ENCODE measurements around the gene MNT. TPM values are rescaled to one million over a fixed set of nuclear protein-coding genes. Genes with fewer than 3 reads are reported as not detected.

Gene MNT
- total and polyA plus RNA-seq, 4 experiments from 2014 or later = 0.29 to 50.7 (median 23.2) TPM

- Mint-ChIP-seq H3K27ac (peak overlapping the region in 5 of 7 donors; percentile 57 to 74 (median 68)), H3K4me1 (peaks cover 4 to 20% (median 9%) of the 10 kb centered on the region in 4 donors), H3K9me3 (no peaks in the 10 kb centered on the region), H3K27me3 (no peaks in the 10 kb centered on the region), H3K4me3 (no peak overlapping the region), H3K36me3 (peaks cover 6 to 8% of the 10 kb centered on the region in 2 donors)
- no peak overlapping the region for H3K4me3 ChIP-seq (ENCODE audit: low read length in 2 of 2)
- CTCF ChIA-PET (ENCODE audit: partially characterized antibody) = interaction anchor here (2.7 to 3.3 kb wide), 2 partner anchors 9 to 24 kb away, joined by 17 to 23 read pairs; no protein-coding TSS in a partner anchor
- peaks cover 8% of the 10 kb centered on the region for H3K4me1 ChIP-seq (ENCODE audit: insufficient read depth, low read length)
- no peaks in the 10 kb centered on the region for H3K9me3 ChIP-seq (ENCODE audit: control insufficient read depth in 1 of 2, low read length in 2 of 2)
- no peak overlapping the region for H3K27ac ChIP-seq (ENCODE audit: low read depth, low read length)
- intact Hi-C loops (cut with micrococcal nuclease) = no loop called here
- no peaks in the 10 kb centered on the region for H3K36me3 ChIP-seq (ENCODE audit: insufficient read depth, low read length)
- POLR2A ChIA-PET (ENCODE audit: partially characterized antibody) = interaction anchor here (0.6 to 2.1 kb wide), 2 partner anchors 15 to 142 kb away, joined by 6 to 9 read pairs; no protein-coding TSS in a partner anchor
- no peaks in the 10 kb centered on the region for H3K27me3 ChIP-seq (ENCODE audit: insufficient read depth, low read length)
- no peak for DNase-seq
Observed at GRCh38 chr17:2406903-2407790, 6.3 kb upstream of the MNT start.

DNA sequence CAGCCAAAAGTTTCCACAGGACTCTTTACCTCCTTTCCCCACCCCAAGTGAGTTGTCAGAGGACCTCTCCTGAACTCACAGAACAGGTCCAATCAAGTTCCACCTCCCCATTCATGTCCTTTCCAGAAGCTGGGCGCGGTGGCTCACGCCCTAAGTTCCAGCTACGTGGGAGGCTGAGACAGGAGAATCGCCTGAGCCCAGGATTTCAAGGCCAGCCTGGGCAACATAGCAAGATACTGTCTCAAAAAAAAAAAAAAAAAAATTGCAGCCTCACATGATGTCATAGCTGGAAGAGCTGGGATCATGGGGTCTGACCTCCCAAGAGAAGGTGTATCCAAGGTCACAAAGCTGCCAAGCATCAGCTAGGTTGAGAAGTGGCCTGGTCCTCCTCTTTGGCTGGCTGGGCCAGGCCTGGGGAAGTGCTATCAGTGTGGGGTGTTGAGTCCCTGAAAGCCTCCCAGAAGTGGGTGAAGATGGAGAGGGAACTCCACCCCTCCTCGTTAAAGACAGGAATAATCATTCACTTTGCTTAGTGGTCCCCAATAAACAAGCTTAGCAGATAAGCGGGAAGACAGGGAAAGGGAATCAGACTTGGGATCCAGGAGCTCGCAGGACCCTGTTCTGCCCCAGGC is 5.5 kb upstream of the MNT start:
- Histone ChIP-seq H3K9me3 (ENCODE audit: control insufficient read depth in 1 of 2, low read length in 2 of 2) (no peaks in the 10 kb centered on the region), H3K36me3 (ENCODE audit: insufficient read depth, low read length) (no peaks in the 10 kb centered on the region), H3K27me3 (ENCODE audit: insufficient read depth, low read length) (no peaks in the 10 kb centered on the region), H3K27ac (ENCODE audit: low read depth, low read length) (no peak overlapping the region), H3K4me3 (ENCODE audit: low read length in 2 of 2) (no peak overlapping the region), H3K4me1 (ENCODE audit: insufficient read depth, low read length) (peaks cover 8% of the 10 kb centered on the region)
- Mint-ChIP-seq H3K27me3 (peaks cover 0 to 5% of the 10 kb centered on the region in 2 donors), H3K27ac (peak overlapping the region in 3 of 7 donors; percentile 17 to 69 (median 57)), H3K4me1 (peaks cover 4 to 23% (median 12%) of the 10 kb centered on the region in 4 donors), H3K9me3 (peaks cover 0 to 3% (median 0%) of the 10 kb centered on the region in 8 donors), H3K36me3 (peaks cover 6 to 12% of the 10 kb centered on the region in 2 donors), H3K4me3 (peak overlapping the region in 1 of 8 donors; percentile 39)
- ChIA-PET POLR2A (ENCODE audit: partially characterized antibody) (interaction anchor here (0.6 kb wide), 1 partner anchor 142 kb away, joined by 6 read pairs; no protein-coding TSS in a partner anchor), CTCF (ENCODE audit: partially characterized antibody) (interaction anchor here (2.7 to 3.3 kb wide), 2 partner anchors 10 to 24 kb away, joined by 17 to 23 read pairs; no protein-coding TSS in a partner anchor)
- DNase-seq = no peak
- intact Hi-C loops (cut with micrococcal nuclease) = no loop called here

DNA sequence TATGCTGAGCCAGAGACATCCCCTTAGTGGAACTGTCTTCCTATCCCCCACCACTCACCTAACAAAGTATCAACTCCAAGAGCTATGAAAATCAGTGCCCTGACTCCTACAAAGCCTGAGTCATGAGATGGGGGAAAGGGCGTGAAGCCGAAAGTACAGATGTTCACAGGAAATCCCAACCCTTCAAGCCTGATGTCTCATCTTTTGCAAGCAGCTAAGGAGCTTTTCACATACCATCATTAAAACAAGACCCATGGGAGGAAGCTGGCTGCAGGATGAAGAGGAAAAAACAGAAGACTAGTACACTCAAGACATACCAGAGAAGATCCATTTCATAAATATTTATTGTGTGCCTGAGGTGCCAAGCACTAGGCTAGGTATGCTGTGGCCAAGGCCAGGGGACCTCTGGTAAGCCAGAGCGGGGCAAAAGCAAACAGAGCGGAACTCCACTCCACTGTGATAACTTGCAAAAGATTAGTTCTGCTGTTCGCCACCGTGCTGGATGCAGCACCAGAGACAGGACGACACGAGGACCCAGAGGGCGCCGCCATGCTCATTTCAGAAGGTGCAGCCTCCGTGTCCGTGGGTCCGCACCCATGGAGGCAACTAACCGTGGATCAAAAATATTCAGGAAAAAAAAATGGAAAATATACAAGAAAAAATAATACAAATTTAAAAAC is 4.5 kb upstream of the MNT start:
- no peaks in the 10 kb centered on the region for H3K9me3 ChIP-seq (ENCODE audit: control insufficient read depth in 1 of 2, low read length in 2 of 2)
- ChIA-PET POLR2A (ENCODE audit: partially characterized antibody) (no interaction called here), CTCF (ENCODE audit: partially characterized antibody) (interaction anchor here (1.0 kb wide), 1 partner anchor 23 kb away, joined by 3 read pairs; no protein-coding TSS in a partner anchor)
- H3K4me3 Mint-ChIP-seq = no peak overlapping the region
- H3K27ac ChIP-seq (ENCODE audit: low read depth, low read length) = no peak overlapping the region
- H3K27me3 Mint-ChIP-seq = peaks cover 0 to 6% of the 10 kb centered on the region in 2 donors
- peak overlapping the region in 2 of 7 donors; percentile 32 to 44 for H3K27ac Mint-ChIP-seq
- intact Hi-C loops (cut with micrococcal nuclease) = no loop called here
- DNase-seq = no peak
- H3K4me3 ChIP-seq (ENCODE audit: low read length in 2 of 2) = no peak overlapping the region
- H3K9me3 Mint-ChIP-seq = peaks cover 0 to 3% (median 0%) of the 10 kb centered on the region in 8 donors
- peaks cover 4 to 23% (median 14%) of the 10 kb centered on the region in 4 donors for H3K4me1 Mint-ChIP-seq
- peaks cover 6 to 10% of the 10 kb centered on the region in 2 donors for H3K36me3 Mint-ChIP-seq
- peaks cover 8% of the 10 kb centered on the region for H3K4me1 ChIP-seq (ENCODE audit: insufficient read depth, low read length)
- H3K27me3 ChIP-seq (ENCODE audit: insufficient read depth, low read length) = no peaks in the 10 kb centered on the region
- no peaks in the 10 kb centered on the region for H3K36me3 ChIP-seq (ENCODE audit: insufficient read depth, low read length)

DNA sequence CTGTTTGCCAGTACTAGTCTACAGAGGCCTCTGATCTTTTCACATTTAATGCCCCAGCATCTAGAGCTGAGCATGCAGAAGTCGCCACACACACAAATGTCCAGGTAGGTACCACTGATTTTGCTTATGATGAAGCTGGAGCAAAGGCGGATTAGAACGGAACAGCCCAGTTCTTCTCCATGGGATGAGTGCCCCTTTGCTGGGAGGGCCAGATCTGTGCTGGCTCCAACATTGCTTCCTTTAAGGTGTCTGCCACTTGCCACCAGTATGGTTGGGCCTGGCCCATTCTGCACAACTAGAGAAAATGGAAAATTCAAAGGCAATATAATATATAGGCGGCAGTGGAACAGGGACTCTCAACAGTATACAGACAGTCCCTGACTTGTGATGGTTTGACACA is 2.2 kb upstream of the MNT start:
- no peak for DNase-seq
- peaks cover 6 to 17% of the 10 kb centered on the region in 2 donors for H3K36me3 Mint-ChIP-seq
- ChIA-PET CTCF (ENCODE audit: partially characterized antibody) (interaction anchor here (0.6 to 3.5 kb wide), 3 partner anchors 13 to 151 kb away, joined by 3 to 20 read pairs (median 15); no protein-coding TSS in a partner anchor), POLR2A (ENCODE audit: partially characterized antibody) (interaction anchor here (2.2 to 7.2 kb wide), 4 partner anchors 11 to 378 kb away, joined by 6 to 146 read pairs (median 34); partner anchors contain the start of gene RTN4RL1)
- peaks cover 11 to 43% (median 27%) of the 10 kb centered on the region in 4 donors for H3K4me1 Mint-ChIP-seq
- peak overlapping the region; percentile 78 to 88 (median 84) for H3K4me3 Mint-ChIP-seq
- H3K9me3 Mint-ChIP-seq = peaks cover 0 to 7% (median 0%) of the 10 kb centered on the region in 8 donors
- intact Hi-C loops (cut with micrococcal nuclease) = no loop called here
- H3K27ac Mint-ChIP-seq = peak overlapping the region in 4 of 7 donors; percentile 81 to 100 (median 90)
- H3K4me1 ChIP-seq (ENCODE audit: insufficient read depth, low read length) = peaks cover 22% of the 10 kb centered on the region
- no peaks in the 10 kb centered on the region for H3K36me3 ChIP-seq (ENCODE audit: insufficient read depth, low read length)
- H3K4me3 ChIP-seq (ENCODE audit: low read length in 2 of 2) = no peak overlapping the region
- H3K27me3 ChIP-seq (ENCODE audit: insufficient read depth, low read length) = no peaks in the 10 kb centered on the region
- H3K27ac ChIP-seq (ENCODE audit: low read depth, low read length) = no peak overlapping the region
- peaks cover 0 to 8% of the 10 kb centered on the region in 2 donors for H3K27me3 Mint-ChIP-seq
- H3K9me3 ChIP-seq (ENCODE audit: control insufficient read depth in 1 of 2, low read length in 2 of 2) = no peaks in the 10 kb centered on the region

- no peaks in the 10 kb centered on the region for H3K36me3 ChIP-seq (ENCODE audit: insufficient read depth, low read length)
- H3K4me3 ChIP-seq (ENCODE audit: low read length in 2 of 2) = peak overlapping the region in 1 of 2 donors; percentile 58
- peak in 1 of 5 donors; percentile 38 for DNase-seq
- H3K27me3 ChIP-seq (ENCODE audit: insufficient read depth, low read length) = no peaks in the 10 kb centered on the region
- H3K9me3 ChIP-seq (ENCODE audit: control insufficient read depth in 1 of 2, low read length in 2 of 2) = no peaks in the 10 kb centered on the region
- peaks cover 0 to 8% of the 10 kb centered on the region in 2 donors for H3K27me3 Mint-ChIP-seq
- H3K36me3 Mint-ChIP-seq = peaks cover 6 to 17% of the 10 kb centered on the region in 2 donors
- H3K4me3 Mint-ChIP-seq = peak overlapping the region; percentile 78 to 88 (median 84)
- ChIA-PET CTCF (ENCODE audit: partially characterized antibody) (interaction anchor here (2.0 to 3.8 kb wide), 3 partner anchors 14 to 20 kb away, joined by 15 to 30 read pairs (median 20); no protein-coding TSS in a partner anchor), POLR2A (ENCODE audit: partially characterized antibody) (interaction anchor here (1.5 to 7.2 kb wide), 6 partner anchors 11 to 377 kb away, joined by 6 to 146 read pairs (median 20); partner anchors contain the start of genes RTN4RL1, SGSM2, SMG6 and SRR)
- H3K4me1 ChIP-seq (ENCODE audit: insufficient read depth, low read length) = peaks cover 27% of the 10 kb centered on the region
- intact Hi-C loops (cut with micrococcal nuclease) = no loop called here
- peak overlapping the region; percentile 81 to 100 (median 90) for H3K27ac Mint-ChIP-seq
- peaks cover 16 to 48% (median 31%) of the 10 kb centered on the region in 4 donors for H3K4me1 Mint-ChIP-seq
- peak overlapping the region; percentile 95 for H3K27ac ChIP-seq (ENCODE audit: low read depth, low read length)
- H3K9me3 Mint-ChIP-seq = peaks cover 0 to 7% (median 0%) of the 10 kb centered on the region in 8 donors
Observed at GRCh38 chr17:2402544-2402943, 1.7 kb upstream of the MNT start.
